ENCODE data around the gene COL15A1.

Gene COL15A1

DNA sequence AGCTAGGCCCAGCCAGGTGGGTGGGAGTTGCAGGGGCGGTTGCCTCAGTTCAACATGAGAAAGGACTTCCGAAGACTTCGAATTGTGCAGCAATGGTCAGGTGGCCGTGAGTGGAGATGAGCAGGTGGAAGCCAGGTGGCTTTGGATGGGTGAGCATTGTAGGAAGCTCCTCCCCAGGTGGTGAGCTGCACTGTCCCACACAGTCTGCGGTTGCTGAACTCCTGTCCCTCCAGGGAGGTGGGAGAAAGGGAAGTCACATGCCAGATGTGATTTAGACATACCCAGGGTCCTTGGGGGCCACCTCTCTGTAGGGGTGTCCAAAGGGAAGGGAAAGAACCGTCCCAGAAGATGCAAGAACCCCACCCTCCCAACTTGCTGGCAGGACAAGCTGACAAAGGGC is 30.4 kb downstream of the COL15A1 start:
- DNase-seq = no peak

DNA sequence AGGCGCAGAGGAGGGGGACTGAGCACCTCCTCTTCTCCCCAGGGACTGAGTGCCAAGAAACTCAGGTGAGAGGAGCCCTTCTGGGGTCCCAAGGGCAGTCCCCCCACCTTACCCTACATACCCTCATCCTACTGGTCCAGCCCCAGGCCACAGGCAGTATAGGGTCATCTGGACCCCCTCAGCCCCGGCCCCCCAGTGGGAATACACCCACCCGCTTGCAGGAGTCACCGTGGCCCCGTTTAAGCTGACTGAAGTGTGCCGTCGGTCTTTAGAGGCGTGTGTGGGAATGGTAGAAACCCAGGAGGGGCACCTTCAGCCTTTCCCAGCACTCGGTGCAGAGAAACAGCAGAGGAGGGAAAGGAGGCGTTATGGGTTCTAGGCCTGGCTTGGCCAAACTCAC is 30.8 kb downstream of the COL15A1 start:
- DNase-seq = no peak

DNA sequence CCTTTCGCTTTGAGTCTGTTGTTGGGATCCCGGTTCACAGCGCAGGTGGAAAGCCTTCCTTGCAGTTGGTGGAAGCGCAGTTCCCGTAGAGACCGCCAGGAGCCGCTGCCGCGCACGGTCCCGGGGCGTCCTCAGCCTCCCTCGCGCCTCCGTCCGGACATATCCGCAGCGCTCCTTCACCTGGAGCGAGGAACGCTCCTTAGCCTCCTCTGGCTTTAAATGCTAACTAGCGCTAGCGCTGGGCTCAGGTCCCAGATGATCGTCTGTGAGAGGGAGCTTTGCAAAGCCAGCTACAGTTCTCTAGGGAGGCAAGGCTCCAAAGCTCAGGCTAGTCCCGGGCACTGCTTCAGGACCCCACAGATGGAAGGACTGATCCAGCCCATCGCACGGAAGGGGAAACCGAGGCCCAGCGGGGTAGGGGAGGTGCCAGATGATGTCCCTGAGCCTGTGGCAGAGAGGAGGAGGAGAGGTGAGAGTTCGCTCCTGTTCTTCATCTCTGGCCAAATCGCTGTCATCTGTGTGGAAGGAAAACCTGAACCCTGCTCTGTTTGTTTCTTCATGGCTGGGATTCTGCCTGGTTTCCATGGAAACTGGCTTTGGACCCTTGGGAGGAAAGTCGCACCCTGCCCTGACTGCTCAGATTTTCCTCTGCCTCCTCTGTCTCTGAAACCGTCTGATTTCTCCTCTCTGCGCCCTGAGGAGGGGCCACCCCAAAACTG is 31.4 kb downstream of the COL15A1 start:
- DNase-seq = peak; percentile 53 to 75 (median 62)

DNA sequence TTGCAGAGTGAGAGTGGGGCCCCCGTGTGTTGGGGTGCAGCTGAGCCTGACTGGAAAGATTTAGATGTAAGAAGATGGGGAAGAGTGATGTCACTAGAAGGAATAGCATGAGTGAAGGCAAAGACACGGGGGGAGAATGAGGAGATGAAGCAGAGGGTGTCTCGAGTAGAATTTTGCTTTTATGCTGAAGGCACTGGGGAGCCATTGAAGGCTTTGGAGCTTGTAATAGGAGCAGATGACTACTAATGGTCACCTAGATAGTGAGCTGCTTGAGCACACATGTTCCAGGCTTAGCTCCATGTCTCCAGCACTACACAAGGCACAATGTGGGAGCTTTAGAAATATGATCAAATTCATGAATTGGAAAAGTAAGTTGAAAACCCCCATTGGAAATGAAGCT is 32.1 kb downstream of the COL15A1 start:
- DNase-seq = no peak

DNA sequence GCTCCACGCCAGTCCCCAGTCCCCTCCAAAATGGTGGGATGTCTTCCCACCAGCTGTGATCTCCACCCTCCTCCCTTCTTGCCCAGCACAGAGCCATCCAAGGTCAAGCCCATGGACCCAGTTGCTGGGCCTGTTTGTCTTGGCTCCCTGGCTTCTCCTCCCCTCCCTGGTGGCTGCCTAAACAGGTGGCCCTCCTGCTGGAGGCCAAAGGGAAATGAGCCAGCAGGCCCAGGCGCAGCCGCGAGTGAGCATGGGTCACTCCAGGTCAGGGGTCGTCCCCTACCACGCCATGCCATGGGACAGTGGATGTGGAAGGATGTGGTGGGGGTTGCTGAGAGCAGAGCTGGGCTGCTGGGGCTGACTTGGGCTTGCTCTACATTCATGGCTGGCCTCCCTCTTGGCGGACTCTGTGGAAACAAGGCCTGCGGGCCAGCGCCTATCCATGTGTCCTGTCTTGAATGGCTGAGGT is 33.6 kb downstream of the COL15A1 start:
- DNase-seq = no peak

DNA sequence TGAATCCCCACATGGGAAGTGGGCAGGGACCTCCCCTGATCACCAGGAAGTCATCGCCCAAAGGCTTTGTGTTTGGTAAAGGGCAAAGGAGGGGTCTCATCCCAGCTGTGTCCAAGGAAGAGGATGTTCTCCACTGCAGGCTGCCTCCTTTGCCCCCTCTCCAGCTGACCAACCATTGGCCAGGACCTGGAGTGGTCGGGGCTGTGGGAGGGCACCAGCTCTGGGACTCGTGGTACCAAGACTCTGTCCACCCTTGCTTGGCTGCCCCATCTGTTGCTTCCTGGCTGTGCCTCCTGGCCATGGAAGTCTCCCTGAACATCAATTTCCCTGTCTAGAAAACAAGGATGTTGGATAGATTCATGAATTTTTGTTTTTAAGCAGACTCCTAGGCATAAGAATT is 34.1 kb downstream of the COL15A1 start:
- DNase-seq = no peak

DNA sequence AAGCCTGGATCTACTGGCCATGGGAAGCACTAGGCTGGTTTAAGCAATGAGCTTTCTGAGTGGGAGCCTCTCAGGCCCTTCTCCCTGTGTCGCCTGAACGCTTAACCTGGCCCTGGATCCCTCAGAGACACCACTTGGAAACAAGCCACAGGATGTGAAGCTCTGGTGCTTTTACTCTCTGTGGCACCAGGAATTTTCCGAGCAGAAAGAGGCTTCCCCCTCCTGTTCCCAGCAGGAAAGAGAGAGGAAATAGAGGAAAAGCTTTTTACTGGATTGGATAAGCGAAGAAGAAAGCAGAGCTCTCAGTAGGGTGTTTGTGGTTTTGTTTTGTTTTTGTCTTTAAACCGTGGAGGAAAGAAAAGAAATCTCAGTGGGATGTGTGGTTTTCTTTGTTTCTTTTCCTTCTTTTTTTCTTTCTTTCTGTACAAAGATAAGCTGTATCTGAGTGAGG is 34.5 kb downstream of the COL15A1 start:
- no peak for DNase-seq

DNA sequence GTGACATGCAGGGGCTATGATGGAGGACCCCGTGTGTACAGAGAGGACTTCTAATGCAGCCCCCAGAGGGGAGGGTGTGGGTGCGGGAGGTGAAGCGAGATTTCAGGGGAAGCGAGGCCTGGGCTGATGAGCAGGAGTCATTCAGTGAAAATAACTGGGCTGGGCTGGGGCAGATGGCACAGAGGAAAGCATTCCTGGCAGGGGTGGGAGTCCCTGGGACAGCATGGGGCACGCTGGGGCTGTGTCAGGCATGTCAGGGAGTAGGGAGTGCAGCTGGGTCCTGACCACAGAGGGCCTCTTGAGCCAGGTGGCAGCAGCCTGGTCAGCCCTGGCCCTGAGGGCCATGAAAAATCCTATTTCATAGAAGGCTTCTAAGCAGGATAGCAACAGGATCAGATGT is 36.6 kb downstream of the COL15A1 start:
- no peak for DNase-seq

DNA sequence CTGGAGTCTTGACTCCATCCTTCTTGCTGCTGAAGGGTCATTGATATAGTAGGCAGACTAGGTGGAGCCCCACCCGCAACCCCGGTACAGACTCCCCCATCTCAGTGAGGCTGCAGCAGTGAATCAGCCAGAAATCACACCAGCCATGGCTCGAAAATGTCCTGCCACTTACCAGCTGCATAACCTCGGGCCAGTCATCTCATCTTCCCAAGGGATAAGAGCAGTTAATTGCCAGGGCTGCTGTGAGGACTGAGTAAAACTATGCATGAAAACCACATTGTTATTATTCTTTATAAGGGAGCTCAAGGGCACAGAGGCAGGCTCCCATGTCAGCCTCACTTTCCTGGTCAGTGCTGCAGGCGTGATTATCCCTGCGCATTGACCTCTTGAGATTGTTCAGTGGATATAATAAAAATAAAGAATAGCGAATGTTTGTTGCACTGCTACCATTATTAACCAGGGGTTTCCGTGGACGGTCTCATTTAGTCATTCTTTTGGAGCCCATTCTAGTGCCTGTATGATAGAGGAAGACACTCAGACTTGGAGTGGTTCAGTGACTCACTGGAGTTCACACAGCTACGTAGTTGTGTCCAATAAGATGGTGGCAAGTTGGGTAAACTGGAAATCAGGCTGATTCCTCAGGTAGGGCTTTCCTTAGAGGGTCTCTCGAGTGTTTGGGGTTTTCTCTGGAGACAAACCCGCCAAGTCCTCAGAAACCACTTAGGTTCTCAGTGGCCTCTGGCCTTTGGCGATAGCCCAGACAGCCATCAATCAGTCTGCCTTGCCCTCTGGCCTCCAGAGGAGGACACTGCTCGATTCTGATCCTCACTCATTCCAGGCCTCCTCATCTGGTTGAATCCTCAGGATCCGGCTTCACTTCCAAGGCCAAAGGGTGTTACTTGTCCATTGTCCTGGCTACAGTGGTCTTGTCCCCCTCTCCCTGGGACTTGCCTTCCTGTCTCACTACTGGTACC is 39.9 kb downstream of the COL15A1 start:
- no peak for DNase-seq

DNA sequence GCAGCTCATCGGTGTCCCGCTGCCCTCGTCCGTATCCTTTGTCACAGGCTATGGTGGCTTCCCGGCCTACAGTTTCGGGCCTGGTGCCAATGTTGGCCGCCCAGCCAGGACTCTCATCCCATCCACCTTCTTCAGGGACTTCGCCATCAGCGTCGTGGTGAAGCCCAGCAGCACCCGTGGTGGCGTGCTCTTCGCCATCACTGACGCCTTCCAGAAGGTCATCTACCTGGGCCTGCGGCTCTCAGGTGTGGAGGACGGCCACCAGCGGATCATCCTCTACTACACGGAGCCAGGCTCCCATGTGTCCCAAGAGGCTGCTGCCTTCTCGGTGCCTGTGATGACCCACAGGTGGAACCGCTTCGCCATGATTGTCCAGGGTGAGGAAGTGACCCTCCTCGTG is 41.9 kb downstream of the COL15A1 start:
- DNase-seq = no peak

DNA sequence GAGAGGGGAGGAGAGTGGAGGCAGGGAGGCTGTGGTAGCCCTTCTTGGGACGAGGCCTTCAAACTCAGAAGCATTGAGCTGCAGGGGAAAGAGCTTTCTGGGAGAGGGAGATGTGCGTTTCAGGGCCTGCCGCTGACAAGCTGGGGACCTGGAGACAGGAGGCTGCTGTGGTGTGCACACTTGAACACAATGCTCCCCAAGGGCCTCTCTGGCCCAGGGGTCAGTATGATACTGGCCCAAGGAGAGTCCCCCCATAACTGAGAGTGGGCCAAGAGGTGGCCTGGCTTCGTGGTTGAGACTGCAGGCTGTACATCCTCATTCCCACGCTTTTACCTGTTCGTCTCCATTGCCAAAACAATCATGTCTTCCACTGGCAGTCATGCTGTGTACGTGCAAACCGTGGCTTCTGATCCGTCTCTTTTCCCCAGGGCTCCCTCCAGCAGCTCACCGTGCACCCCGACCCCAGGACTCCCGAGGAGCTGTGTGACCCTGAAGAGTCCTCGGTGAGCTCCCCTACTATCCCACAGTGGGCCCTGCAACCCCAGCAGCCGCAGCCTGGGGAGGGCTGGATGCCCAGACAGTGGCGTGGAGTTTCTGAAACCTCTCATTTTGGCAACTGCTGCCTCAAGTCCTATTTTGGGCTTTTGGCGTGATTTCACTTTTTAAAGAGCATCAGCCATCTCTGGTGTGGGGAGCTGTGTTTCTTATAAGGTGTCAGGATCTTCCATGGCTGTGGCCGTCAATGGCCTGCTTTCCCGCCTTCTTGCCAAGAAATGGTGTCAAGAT is 43.4 kb downstream of the COL15A1 start:
- DNase-seq = no peak

DNA sequence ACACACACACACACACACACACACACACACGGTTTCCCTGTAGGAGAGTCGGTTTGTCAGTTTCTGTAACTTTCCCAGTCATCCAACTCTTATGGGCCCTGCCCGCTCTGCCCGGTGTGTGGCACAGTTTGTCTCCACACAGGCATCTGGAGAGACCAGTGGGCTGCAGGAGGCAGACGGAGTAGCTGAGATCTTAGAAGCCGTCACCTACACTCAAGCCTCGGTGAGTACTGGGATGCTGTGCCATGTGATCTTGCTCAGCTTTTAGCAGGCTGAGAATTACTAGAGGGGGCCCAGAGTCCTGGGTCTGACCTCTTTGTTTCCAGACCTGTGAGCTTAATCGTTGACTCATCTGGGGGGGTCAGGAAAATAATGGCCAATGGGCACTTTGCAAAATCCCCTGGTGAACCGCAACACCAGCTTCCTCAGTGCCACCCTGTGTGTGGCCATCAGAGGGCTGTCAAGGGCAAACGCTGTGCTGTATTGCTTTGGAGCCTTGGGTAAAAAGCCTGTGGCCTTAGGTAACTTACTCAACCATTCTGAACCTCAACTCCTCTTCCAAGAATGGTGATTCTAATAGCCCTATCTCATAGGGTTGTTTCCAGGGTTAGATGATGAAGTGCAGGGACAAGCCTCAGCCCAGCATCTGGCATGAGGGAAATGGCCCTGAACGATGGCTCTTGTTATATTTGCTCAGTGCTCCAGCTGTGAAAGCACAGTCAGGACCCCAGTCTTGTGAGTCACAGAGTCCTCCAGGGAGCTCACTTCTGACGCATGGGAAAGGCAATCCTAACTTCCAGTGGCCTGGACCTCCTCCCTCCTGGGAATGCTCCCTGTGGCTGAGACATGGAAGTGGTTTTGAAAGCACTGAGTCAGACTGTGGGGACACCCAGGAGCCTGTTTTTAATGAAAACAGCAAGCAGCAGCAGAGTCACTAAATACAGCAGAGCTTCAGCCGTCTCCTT is 45.6 kb downstream of the COL15A1 start:
- no peak for DNase-seq

DNA sequence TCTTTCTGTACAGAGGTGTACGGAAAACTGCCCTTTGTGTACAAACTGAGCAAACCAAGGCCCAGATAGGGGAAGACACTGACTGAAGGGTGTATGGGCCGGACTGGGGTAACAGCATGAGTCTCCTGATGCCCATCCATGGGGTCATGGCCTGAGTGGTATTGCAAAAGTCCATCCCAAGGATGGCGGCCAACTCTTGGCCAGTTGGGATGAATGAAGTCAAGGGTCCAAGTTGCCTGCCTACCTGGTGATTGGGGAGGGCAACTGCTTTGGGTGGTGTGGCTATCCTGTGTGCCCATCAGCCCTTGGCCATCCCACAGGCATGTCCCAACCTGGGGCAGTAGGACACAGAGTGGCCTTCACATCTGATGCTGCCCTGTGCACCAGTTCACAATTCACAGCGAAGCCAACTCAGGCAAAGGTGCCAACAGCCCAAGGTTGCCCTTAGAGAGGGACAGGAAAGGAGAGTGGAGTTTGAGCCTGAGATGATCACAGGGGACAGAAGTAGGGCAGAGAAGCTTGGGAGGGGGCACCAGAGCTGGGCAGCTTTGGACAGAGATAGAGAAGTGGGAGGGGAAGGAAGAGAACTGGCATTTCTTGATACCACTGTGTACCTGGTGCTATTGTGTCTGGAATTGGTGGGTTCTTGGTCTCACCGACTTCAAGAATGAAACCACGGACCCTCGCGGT is 46.6 kb downstream of the COL15A1 start:
- no peak for DNase-seq

DNA sequence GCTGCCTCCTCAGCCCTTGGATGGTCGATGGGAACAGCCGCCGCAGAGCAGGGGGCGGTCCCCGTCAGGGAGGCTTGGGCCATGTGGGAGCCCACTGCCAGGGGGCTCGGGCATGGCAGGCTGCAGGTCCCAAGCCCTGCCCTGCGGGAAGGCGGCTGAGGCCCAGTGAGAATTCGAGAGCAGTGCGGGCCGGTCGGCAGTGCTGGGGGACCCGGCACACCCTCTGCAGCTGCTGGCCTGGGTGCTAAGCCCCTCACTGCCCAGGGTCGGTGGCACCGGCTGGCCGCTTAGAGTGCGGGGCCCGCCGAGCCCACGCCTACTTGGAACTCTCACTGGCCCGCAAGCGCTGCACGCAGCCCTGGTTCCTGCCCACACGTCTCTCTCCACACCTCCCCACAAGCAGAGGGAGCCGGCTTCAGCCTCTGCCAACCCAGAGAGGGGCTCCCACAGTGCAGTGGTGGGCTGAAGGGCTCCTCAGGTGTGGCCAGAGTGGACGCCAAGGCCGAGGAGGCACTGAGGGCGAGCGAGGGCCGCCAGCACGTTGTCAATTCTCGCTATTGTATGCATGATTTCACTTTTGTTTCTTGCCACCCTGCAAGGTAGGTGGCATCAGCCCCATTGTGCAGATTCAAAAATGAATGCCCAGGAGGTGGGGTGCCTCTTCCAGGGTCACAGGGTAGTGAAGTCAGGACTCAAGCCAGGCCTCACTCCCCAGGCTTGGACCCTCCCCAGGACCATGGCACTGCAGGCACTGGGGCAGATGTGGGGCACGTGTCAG is 48.6 kb downstream of the COL15A1 start:
- no peak for DNase-seq

DNA sequence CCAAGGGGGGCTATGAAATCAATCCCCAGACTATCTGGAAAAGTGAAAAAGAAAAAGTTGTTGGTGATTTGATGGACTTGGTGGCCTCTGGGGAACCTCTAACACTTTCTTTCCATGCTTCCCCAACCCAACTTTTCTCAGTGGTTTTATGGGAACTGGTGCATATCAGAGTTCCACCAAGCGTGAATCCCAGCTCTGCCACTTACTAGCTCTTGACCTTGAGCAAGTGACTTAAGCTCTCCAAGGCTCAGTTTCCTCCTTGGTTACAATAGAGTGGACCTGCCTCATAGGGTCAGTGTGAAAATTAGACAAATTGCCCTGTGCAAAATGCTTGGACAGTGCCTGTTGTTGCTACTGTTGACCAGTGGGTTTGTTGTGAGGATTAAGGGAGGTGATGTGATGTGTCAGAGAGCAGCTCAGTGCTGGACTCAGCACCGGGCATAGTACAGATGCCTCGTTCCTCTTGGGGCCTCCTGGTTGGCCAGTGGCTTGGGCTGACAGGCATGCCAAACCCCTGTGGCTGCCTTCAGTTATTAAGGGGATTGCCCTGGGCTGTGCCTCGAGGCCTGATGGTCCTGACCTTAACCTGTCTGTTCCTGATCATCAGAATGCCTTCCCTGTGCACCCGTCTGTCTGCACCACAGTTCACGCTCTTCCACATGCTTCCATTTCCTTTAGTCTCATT is 49.3 kb downstream of the COL15A1 start:
- no peak for DNase-seq

DNA sequence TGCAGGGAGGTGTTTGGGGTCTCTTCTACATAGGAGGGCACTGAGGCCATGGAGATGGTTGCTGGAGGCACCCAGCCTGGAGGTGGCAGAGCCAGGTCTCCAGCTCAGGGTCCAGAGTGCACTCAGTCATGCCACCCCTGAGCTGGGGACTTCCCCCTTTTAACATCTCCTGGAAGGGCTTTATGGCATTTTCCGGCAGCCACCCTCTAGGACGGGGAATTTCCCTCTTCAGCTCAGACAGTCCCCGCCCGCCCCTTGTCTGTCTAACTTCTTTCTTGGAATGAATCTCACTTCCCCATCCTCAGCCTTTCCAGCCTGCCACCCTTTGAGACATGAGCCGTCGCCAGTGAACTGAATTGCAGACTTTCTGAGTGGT is 49.9 kb downstream of the COL15A1 start:
- peak in 1 of 5 donors; percentile 59 for DNase-seq

DNA sequence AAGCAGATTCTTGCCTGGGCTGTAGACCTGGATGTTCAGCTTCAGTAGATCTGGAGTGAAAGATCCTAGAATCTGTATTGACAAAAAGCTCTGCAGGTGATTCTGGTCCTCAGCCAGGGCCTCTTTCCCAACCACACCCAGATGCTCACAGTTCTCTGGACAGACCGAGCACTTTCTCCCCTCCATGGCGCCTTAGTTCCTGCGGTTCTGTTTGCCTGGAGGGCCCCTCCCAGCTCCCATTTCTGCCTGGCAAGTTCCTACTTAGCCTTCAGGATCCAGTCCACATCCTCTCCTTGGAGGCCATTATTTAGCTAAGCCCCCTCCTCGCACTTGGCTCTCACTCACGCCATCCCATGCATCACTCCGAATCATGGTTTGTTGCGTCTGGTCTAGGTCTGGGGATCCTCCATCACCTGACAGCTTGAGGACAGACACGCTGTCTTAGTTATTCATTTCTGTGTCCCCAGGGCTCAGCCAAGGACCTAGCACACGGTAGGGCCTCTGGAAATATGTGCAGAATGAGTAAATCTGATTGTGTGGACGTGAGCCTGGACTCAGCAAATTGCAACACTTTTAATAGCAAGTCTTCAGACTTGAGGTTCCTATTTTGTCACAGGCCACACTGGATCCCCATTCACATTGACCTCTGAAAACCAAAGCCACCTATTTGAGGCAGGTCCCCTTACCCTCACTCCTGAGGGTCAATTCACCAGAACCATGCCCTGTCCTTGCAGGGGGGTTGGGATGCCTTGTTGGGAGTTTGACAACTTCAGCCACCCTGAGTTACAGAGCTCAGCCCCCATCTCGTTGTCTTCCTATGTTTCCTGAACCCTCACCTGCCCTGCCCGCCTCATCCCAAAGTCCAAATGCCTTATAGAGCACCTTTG is 50.7 kb downstream of the COL15A1 start:
- DNase-seq = no peak

DNA sequence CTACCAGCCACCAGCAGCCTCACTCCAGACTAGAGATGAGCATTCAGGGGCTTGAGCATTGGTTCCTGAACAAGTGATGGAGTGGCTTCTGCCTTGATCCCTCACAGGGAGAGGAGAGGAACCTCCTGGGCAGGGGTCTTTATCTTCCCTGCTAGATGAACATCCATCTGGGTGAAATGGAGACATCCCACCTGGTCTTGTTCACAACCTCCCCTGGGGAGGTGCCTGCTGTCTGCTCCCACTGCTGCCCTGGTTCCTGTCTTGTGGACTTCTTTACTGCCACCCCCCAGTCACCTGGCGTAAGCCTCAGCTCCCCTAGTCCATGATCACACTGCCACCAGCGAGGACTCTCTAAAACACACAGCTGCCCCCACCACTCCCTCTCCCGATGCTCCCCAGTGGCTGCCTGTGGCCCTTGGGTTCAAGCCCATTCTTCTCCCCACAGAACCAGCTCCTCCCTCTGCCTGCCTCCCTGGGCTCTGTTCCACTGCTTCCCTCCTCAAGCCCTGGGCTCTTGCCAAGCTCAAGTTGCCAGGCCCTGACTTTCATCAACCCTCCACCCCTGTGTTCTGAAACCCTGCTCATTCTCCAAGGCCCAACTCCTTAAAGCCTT is 51.5 kb downstream of the COL15A1 start:
- DNase-seq = no peak
